HG02852 (cell line): Measurements from ENCODE around the gene KIRREL2.
"Not testable (repeated sequence)": the region's sequence is repeated elsewhere in the genome, so short reads cannot be mapped to it uniquely, and the experiment has no call there.

Source experiments
- ATAC-seq: cut with Tn5 transposase; IDR thresholded peaks from one replicate; pipeline ENCODE4 v1.9.1; 2021; ENCODE audit warnings: mild to moderate bottlenecking, moderate library complexity; ENCODE audit not compliant: unreplicated experiment

KIRREL2 gene

GRCh38 chr19:35856546-35857149, at the start of gene KIRREL2:
Gene KIRREL2, plus strand, starts transcription at chr19:35856911. Its CDS starts 209 bp downstream, at chr19:35857120.
- no peak for ATAC-seq

DNA sequence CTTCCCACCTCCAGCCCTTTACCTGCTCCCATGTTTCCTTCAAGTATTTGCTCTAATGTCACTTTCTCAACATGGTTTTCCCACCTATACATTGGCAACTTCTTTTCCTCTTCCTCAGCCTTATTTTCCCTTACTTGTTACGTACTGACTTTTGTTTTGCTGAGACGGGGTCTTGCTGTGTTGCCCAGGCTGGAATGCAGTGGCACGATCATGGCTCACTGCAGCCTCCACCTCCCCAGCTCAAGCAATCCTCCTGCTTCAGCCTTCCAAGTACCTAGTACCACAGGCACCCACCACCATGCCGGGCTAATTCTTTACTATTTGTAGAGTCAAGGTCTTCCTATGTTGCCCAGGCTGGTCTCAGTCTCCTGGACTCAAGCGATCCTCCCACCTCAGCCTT, 49.1 kb upstream of the KIRREL2 start:
- no peak for ATAC-seq

DNA sequence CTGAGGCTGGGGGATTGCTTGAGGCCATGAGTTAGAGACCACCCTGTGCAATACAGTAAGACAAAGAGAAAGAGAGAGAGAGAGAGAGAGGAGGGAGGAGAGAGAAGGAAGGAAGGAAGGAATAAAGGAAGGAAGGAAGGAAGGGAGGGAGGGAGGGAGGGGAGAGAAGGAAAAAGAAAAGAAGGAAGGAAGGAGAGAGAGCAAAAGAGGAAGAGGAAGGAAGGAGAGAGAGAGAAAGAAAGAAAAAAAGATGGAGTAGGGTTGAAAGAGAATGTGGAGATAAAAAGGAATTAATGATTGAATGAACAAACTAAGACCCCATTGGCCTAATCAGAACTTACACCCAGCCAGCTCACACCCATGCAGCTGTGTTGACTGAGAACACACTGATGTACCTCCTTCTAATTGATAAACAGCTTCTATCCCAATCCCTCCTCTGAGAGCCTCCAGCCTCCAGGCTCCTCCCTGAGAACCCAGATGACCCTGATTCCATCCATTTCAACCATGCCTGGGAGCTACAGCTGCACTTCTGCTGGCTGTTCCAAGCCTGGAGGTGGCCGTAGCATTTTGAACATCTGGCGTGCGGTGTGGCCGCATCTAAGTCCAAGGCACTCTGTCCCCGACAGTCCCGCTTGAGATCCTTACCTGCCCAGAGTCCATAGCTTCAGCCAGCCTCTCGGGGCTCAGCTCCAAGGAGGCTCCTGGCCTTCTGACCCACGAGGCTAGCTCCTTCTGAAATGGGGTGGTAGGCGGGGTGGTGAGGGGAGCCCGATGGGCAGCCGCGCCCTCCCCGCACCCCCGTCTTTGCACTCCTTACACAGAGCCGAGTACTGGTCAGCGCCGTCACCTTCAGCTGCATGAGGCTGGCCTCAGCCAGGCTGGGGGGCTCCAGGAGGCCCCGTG, 45.1 kb upstream of the KIRREL2 start:
- ATAC-seq, result no peak

DNA sequence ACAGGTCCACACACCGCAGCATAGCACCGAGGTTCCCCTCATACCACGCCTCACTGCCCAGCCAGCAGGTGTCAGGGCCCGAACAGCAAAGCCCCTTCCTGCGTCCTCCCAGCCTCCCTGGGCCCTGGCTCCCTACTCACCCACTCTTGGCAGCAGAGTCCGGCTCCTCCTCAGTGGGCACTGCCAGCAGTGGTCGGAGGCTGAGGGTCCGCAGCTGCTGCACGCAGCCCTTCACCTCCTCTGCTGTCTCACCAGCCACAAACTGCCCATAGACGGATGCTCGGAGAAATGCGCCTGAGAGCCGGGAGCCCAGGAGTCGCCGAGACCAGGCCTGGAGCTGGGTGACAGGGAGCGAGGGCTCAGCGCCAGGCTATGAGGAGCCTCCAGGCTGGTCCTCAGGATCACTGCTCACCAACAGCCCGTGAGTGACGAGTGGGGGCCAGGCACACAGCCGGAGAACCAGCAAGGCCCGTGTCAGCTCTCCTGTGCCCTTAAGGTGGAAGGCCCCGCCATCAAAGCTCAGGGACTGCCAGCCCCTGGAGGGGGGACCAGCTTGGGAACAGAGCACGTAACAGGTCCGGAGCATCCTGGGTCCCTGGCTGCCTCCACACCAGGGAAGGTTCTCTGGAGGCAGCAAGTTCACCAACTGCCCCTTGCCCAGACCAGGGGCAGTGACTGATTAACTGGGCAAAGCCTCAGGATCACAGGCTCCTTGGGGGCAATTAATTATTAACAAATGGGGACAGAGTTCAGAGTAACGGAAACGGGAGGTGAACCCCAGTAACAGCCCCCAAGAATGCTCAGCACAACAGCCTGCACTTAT, 44.3 kb upstream of the KIRREL2 start, which contains the start of gene PRODH2:
TSS of gene PRODH2 (minus strand) at position 626 of the 823 bp plus-strand sequence. CDS start at position 586, 40 bp downstream.
- ATAC-seq, result no peak

DNA sequence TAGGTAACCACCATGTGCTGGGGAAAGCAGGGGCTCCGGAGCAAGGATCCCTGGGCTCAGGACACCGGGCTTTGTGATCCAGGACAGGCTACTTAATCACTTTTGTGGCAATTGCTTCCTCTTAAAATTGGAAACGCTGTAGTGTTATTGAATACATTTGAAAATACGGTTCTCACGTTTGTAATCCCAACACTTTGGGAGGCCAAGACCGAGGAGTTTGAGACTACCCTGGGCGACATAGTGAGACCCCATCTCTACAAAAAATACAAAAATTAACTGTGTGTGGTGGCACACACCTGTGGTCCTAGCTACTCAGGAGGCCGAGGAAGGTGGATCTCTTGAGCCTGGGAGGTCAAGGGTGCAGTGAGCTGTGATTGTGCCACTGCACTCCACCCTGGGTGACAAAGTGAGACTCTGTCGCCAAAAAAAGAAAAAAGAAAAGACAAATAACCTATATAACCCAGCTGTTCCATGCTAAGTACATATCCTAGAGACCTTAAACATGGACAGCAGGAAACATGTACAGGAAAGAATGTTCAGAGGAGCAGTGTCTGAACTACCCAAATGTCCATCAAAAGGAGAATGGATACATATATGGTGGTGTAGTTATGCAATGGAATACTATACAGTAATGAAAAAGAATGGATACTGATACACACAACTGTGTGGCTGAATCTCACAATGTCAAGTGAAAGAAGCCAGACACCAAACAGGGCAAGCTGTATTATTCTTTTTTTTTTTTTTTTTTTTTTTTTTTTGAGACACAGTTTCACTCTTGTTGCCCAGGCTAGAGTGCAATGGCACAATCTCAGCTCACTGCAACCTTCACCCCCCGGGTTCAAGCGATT, 43.4 kb upstream of the KIRREL2 start:
- ATAC-seq, result no peak

- no peak for ATAC-seq
Measured at GRCh38 chr19:35816262-35816661, 40.4 kb upstream of the KIRREL2 start.

DNA sequence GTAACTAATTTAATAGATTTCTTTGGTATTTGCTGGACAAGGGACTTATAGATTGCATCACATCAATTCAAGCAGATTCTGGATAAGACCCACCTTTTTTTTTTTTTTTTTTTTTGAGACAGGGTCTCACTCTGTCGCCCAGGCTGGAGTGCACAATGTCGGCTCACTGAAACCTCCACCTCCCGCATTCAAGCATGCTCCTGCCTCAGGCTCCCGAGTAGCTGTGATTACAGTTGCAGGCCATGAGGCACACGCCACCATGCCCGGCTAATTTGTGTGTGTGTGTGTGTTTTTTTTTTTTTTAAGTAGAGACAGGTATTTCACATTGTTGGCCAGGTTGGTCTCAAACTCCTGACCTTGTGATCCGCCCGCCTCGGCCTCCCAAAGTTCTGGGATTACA, 39.9 kb upstream of the KIRREL2 start:
- no peak for ATAC-seq

GRCh38 chr19:35818445-35818844, 38.3 kb upstream of the KIRREL2 start:
- ATAC-seq, result no peak

- ATAC-seq, result no peak
Measured at GRCh38 chr19:35822579-35822978, 34.1 kb upstream of the KIRREL2 start.

DNA sequence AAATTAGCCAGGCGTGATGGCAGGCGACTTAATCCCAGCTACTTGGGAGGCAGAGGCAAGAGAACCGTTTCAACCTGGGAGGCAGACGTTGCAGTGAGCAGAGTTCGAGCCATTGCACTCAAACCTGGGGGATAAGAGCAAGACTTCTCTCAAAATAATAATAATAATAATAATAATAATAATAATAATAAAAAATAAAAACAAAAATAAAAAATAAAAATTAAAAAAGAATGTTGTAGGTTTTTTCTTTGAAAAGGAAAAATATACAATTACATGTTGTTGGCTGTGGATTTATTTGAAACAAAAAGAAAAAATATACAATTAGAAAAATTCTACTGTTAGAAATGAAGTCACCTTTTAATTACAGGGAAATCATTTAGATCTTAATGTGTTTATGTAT, 32.6 kb upstream of the KIRREL2 start:
- no peak for ATAC-seq

DNA sequence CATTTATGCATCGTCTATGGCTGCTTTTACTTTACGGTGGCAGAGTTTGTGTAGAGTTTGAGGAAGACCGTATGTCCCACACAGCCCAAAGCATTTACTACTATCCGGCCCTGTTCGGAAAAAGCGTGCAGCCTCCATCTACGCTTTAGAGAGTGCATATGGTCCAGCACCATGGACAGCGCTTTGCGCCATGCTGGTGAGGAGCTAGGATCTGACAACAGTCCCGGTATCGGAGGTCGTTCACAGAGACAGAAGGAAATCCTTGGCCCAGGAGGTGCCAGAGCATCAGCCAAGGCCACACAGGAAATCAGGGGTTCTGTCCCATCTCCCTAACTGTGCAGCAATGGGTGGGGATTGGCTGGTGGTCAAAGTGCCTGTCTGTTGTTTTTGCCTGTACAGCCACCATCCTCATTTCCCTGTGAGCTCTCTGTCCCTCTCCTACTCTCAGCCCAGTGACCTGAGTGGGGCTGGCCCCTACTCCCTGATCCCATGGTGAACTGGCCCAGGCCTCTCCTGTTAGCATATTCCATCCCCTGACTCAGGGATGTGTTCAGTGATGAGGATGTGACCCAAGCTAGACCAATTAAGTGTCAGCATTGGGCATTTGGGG, 27.9 kb upstream of the KIRREL2 start:
- ATAC-seq, result no peak

DNA sequence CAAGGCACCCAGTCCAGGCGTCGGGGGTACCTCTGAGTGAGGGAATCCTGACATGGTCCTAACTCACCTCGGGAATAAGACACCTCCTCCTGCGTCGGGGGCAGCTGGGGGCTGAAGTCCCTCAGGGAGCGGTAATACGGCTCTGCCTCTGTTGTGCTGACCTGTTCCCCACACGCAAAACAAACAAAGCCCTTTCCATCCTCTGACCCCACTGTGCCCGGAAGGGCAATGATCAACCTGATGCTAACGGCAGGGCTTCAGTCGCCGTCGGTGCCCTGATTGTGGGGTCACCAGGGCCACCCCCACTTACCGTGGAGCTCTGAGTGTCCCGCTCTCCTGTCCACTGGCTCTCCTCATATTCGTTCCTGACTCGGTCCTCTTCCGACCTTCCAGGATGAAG, 25.7 kb upstream of the KIRREL2 start:
- no peak for ATAC-seq

DNA sequence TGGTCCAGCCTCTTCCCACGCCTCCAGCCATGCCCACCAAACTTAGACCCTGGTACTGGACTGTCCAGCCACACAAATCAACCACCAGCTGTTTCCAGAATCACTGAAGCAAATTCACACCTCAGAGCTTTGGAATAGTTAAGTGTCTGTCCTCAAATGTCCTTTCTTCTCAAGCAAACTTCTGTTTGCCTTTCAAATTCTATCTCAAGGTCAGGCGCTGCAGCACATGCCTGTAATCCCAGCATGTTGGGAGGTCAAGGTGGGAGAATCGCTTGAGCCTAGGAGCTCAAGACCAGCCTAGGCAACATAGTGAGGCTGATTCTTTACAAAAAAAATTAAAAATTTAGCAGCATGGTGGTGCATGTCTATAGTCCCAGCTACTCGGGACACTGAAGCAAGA, 24.7 kb upstream of the KIRREL2 start:
- ATAC-seq, result no peak

DNA sequence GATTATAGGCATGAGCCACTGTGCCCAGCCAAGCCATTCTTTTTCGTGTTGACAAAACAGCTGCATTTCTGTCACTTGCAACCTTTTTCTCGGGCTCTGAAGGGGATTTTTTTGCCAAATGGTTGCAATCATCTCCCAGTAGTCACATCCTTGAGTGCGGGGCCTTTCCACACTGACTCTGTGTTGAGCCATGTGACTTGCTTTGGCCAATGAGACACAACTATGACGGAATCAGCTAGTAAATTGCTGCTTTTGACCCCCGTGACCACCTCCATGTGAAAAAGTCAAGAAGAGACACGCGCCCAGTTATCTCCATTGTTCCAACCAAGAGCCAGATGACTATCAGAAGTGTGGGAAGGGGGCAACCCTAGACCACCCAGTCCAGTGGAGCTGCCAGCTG, 22.7 kb upstream of the KIRREL2 start:
- no peak for ATAC-seq

GRCh38 chr19:35836096-35836495, 20.6 kb upstream of the KIRREL2 start:
- not testable (repeated sequence) for ATAC-seq

DNA sequence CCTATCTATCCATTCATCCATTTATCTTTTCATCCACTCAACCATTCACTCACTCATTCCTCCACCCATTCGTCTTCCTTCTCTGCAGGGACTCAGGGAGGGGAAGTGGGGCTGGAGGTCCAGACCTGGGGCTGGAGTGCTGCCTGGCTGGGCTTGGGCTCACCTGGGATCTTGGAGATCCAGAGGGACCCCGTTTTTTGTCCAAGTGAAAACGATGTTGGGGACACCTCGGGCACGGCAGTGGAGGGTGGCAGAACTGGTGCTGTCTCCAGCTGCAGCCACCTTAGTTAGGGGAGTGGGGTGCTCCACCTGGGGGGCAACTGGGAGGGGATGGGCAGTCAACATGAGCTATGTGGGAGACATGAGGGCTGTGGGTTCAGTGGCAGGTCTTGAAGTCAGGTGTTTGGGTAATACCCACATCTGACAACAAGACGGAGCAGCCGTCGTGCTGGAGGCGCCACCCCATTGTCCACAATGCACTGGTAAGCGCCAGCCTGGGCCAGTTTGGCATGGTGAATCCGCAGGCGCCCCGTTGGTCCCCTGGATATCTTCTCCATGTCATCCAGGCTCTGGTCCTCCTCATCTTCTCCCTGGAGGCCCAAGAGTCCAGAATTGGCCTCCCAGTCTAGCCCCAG, 14.6 kb upstream of the KIRREL2 start:
- no peak for ATAC-seq

DNA sequence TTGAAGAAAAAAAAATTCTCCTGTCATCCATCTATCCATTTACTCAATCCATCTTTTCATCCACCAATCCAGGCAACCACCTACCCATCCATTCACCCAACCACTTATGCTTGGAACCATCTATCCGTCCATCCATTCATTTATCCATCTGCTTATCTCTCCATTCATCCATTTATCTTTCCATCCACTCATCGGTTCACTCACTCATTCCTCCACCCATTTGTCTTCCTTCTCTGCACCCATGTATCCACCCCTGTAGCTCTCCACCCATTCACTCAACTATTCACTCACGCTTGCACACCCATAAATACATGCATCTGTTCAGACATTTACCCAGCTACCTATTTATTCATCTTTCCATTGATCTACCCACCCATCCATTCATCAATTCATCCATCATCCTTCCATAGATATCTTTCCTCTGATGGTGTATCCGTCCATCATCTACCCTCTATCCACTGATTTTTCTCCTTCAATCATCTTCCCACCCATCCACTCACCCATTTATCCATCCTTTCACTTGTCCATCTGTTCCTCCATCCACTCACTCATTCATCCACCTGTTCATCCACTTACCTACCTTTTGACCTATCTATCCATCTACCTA, 13.9 kb upstream of the KIRREL2 start:
- no peak for ATAC-seq

DNA sequence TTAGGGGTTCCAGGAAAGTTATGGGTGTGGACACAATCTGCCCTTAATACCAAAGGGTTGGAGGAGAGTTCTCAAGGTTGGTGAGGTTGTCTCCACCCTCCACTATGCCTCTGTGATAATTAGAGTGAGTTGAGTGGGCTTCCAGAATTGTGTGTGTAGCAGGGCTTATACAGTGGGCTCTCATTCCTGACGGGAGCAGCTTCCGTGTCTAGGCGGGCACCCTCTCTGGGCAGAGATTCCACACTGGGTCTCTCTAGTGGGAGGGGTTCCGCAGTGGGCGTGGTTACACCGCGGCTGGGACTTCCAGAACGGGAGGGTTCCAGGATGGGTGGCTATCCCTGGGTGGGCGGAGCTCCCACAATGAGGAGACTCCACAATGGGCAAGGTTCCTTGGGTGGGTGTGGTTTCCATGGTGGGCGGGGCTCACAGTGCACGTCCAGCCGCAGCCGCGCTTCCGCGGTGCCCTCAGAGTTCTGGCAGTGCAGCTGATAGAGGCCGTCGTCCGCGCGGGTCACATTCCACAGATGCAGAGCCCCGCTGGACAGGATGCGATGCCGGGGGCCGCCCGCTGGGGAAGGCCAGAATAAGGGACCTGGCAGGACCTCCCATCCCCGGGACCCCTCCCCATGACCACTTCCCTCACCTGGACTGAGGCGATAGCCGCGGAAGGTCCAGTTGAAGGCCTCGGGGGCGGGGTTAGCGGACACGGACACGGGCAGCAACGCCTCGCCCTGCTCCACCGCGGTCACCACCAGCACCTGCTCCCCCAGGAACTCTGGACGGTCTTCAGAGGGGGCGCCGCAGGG, 12.8 kb upstream of the KIRREL2 start:
- no peak for ATAC-seq
